Erythroblast (primary cell): ENCODE results near the gene VANGL1.

Experiments
- DNase-seq, 2 experiments: peaks; one replicate each; lab custom pipeline; 2025; lab: John Stamatoyannopoulos, UW
- GATA1 ChIP-seq: IDR thresholded peaks from 2 replicates; pipeline ENCODE4 v1.6.1; 2011; ENCODE audit warnings: low read depth, mild to moderate bottlenecking, control low read depth, low read length, moderate library complexity
- POLR2A ChIP-seq: IDR thresholded peaks from 2 replicates; pipeline ENCODE4 v1.6.1; 2011; ENCODE audit warnings: mild to moderate bottlenecking, low read length

VANGL1 gene

DNA sequence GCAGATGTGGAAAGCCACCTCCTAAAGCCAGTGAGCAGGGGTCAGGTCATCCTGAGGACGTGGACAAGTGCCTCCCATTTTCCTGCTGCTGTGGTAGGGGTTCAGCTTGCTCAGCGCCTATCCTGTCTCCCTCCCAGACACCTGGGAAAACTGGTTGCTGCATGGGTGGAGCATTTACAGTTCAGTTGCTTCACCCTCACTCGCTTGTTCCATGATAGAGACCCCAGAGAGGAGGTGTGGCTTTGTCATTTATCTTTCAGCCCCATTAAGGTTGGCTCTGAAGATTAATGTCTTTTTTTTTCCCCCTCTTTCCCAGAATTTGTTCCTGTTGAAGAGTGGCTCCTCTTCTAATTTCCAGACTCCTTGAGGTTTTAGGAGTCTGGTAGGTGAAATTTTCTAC is 9.2 kb downstream of the VANGL1 start:
- TF ChIP-seq GATA1 = no peak
- TF ChIP-seq POLR2A = no peak
- peak; percentile 21 for DNase-seq

DNA sequence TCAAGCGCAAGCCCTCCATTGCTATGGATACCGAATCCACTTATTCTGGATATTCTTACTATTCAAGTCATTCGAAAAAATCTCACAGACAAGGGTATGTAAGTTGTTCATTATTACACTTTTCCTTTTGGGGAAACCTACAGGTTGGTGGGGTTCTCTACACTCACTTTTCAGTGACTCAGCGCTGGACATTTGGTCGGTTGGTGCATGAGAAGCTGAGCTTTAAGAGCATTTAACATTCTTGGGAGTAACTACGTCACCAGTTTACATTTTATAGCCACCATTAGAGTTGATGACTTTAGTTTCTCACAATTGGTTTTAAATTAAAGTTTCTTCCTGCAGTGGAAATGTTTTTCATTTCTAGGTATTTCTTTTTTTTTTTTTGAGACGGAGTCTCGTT is 9.6 kb downstream of the VANGL1 start:
- TF ChIP-seq GATA1 = no peak
- no peak for TF ChIP-seq POLR2A
- DNase-seq = peak; percentile 20 to 21

DNA sequence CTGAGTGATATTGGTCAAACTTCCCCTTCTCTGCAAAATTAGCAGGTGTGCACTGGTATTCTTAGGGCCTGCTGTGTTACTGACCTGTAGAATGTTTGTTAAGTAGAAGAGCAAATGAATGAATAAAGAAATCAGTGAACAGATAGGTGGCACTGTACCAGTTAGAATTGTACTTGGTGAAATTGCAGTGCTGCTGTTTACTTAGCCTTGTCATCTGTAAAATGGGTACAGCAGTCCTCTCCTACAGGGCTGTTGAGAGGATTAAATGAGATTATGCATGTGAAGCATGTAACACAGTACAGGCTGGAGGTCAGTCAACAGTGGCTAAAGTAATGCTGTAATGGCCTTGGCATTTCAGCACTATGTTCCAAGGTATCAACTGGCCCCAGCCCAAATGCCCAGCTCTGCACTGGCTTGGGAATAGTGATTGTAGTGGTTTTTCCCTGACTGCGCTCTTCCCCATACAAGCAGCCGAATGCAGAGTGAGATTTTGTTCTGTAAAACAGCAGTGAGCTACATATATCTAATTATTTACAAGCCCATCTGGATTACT is 10.5 kb downstream of the VANGL1 start:
- no peak for DNase-seq
- TF ChIP-seq POLR2A = no peak
- no peak for TF ChIP-seq GATA1

DNA sequence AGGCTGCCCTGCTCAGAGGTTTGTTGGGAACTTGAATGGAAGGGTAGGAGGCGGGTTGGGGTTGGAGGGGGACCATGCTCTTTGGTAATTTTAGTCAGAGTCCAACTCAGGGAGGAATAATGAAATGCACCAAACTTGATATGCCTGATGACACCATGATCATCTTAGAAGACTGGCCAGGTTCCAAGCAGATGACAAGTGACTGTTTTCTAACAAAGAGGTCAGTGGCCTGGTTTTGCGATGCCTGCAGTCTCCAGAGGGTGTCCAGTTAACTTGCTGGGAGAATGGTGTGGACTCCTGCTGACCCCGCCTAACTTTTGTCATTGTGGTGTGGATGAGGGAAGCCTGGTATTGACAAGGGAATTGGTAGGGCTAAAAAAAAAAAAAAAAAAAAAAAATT is 12.4 kb downstream of the VANGL1 start:
- TF ChIP-seq POLR2A = no peak
- no peak for TF ChIP-seq GATA1
- DNase-seq = peak; percentile 59 to 67

DNA sequence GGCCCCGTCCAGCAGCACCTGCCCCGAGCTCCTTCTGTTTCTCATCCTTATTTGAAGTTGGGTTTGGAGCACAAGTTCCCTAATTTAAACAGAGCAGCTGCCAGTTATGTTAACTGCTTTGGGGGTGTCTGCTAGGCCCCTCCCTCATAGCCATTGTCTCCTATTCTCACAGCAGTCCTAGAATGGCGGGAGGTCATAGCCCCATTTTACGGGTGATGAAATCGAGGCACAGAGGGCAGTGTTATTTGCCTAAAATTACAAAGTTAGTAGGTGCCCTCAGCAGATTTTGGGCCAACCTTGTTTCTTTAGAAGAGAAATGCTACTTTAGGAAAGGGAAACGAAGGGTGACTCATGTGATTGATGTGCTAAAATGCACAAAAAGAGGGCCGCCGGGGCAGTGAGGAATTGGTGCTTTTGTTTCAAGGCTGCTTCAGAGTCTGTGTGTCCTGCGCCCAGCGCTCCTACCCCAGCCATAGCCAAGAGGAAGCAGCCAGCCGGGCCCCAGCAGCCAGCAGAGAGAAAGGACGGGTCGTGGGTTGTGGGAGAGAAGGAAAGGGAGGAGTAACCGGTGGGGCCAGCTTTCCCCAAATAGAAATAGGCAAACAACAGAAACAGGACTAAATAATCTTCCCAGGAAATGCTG is 13.0 kb downstream of the VANGL1 start:
- peak in 1 of 2 experiments; percentile 52 for DNase-seq
- TF ChIP-seq GATA1 = no peak
- TF ChIP-seq POLR2A = no peak

GRCh38 chr1:115655306-115655663 is 13.5 kb downstream of the VANGL1 start:
- TF ChIP-seq GATA1 = no peak
- no peak for TF ChIP-seq POLR2A
- peak; percentile 61 to 86 for DNase-seq

GRCh38 chr1:115655916-115656315 is 14.1 kb downstream of the VANGL1 start:
- no peak for DNase-seq
- TF ChIP-seq POLR2A (no peak), GATA1 (no peak)

DNA sequence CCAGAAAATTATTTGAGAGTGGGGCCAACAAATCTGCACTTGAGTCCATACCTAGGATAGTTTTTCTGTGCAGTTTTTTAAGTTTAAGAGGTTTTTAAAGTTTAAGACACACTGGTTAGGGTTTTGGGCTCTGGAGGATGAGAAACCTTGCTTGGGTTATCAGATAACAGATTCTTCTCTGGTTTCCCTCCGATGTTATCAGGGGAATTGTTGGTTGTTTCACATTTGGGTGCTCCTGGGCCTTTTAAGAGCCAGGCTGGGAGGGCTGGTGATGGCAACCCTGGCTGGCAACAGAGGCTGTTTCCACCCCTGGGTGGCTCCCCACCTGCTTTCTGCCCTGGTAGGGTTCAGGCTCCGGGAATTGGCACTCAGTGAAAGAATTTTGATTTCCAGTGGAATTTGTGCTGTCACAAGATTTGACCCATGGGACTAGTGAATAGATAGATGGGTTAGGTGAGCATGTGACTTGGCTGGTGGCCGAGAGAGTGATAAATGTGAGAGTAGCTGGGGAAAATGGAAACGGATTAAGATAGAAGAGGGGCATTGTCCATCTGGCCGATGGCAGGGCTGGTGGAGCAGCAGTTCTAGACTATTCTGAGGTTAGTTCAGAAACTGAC is 14.8 kb downstream of the VANGL1 start:
- DNase-seq = no peak

GRCh38 chr1:115658646-115659045 is 16.9 kb downstream of the VANGL1 start:
- TF ChIP-seq GATA1 = no peak
- TF ChIP-seq POLR2A = no peak
- DNase-seq = no peak

More for the DNA sequence above, 14.8 kb downstream of the VANGL1 start:
- TF ChIP-seq POLR2A (no peak), GATA1 (no peak)

- TF ChIP-seq POLR2A (no peak), GATA1 (no peak)
- no peak for DNase-seq
These were observed 18.4 kb downstream of the VANGL1 start for GRCh38 chr1:115660151-115660550.

- no peak for TF ChIP-seq GATA1
- TF ChIP-seq POLR2A = no peak
- no peak for DNase-seq
These were observed 19.4 kb downstream of the VANGL1 start for GRCh38 chr1:115661157-115661556.

GRCh38 chr1:115665319-115666096 is 23.7 kb downstream of the VANGL1 start:
- TF ChIP-seq POLR2A = no peak
- no peak for TF ChIP-seq GATA1
- no peak for DNase-seq

GRCh38 chr1:115666206-115666605 is 24.4 kb downstream of the VANGL1 start:
- no peak for TF ChIP-seq GATA1
- TF ChIP-seq POLR2A = no peak
- DNase-seq = no peak

DNA sequence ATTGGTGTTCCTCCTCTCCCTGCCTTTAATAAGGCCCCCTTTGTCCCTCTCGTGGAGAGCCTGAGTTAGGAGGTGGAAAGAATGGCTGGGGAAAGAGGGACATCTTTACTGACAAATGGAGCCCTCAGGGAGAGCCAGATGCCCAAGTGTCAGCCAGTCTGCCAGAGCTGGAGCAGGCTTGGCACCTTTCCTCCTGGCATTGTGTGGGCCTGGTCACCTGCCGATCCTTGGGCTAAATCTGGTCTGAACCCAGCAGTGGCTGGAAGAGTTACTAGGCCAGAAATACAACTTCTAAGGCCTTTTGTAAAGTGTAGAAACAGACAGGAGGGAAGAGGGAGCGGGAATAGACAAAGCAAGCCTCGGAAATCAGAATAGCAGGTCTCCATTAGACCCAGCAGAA is 24.9 kb downstream of the VANGL1 start:
- TF ChIP-seq POLR2A = no peak
- no peak for TF ChIP-seq GATA1
- DNase-seq = no peak
